ENCODE data around the gene USP15. TPM values are rescaled to one million over a fixed set of nuclear protein-coding genes. Genes with fewer than 3 reads are reported as not detected.

Gene USP15
- total RNA-seq, 2 experiments from 2014 or later: 159 to 160 TPM

GRCh38 chr12:62400135-62400534, 139.9 kb downstream of the USP15 start:
- no peak for DNase-seq
- ChIA-PET POLR2A (no interaction called here), CTCF (no interaction called here)
- H3K4me1 Mint-ChIP-seq (ENCODE audit: low read depth): no peaks in the 10 kb centered on the region
- peaks cover 62% of the 10 kb centered on the region for H3K36me3 Mint-ChIP-seq (ENCODE audit: low read depth)
- ATAC-seq: no peak
- no peak overlapping the region for H3K27ac Mint-ChIP-seq
- no peaks in the 10 kb centered on the region for H3K9me3 Mint-ChIP-seq (ENCODE audit: insufficient read depth)
- H3K27me3 Mint-ChIP-seq (ENCODE audit: low read depth): no peaks in the 10 kb centered on the region
- no peak overlapping the region for H3K4me3 Mint-ChIP-seq

GRCh38 chr12:62401631-62402030, 141.4 kb downstream of the USP15 start:
- Mint-ChIP-seq H3K4me3 (no peak overlapping the region), H3K27me3 (ENCODE audit: low read depth) (no peaks in the 10 kb centered on the region), H3K36me3 (ENCODE audit: low read depth) (peaks cover 58% of the 10 kb centered on the region), H3K27ac (no peak overlapping the region), H3K4me1 (ENCODE audit: low read depth) (no peaks in the 10 kb centered on the region), H3K9me3 (ENCODE audit: insufficient read depth) (no peaks in the 10 kb centered on the region)
- ChIA-PET CTCF (no interaction called here), POLR2A (no interaction called here)
- no peak for ATAC-seq
- no peak for DNase-seq

GRCh38 chr12:62403031-62403430, 142.8 kb downstream of the USP15 start:
- no peaks in the 10 kb centered on the region for H3K9me3 Mint-ChIP-seq (ENCODE audit: insufficient read depth)
- peaks cover 58% of the 10 kb centered on the region for H3K36me3 Mint-ChIP-seq (ENCODE audit: low read depth)
- no peaks in the 10 kb centered on the region for H3K4me1 Mint-ChIP-seq (ENCODE audit: low read depth)
- H3K27me3 Mint-ChIP-seq (ENCODE audit: low read depth): no peaks in the 10 kb centered on the region
- no peak for DNase-seq
- POLR2A ChIA-PET: no interaction called here
- H3K4me3 Mint-ChIP-seq: no peak overlapping the region
- no peak for ATAC-seq
- CTCF ChIA-PET: interaction anchor here (1.8 kb wide), 1 partner anchor 32 kb away, joined by 4 read pairs; no protein-coding TSS in a partner anchor
- H3K27ac Mint-ChIP-seq: no peak overlapping the region

- CTCF ChIA-PET: interaction anchor here (2.9 kb wide), 1 partner anchor 28 kb away, joined by 11 read pairs; no protein-coding TSS in a partner anchor
- H3K27me3 Mint-ChIP-seq (ENCODE audit: low read depth): no peaks in the 10 kb centered on the region
- ATAC-seq (no peak), DNase-seq (no peak)
- H3K27ac Mint-ChIP-seq: no peak overlapping the region
- no peak overlapping the region for H3K4me3 Mint-ChIP-seq
- POLR2A ChIA-PET: no interaction called here
- H3K36me3 Mint-ChIP-seq (ENCODE audit: low read depth): peaks cover 57% of the 10 kb centered on the region
- H3K9me3 Mint-ChIP-seq (ENCODE audit: insufficient read depth): no peaks in the 10 kb centered on the region
- H3K4me1 Mint-ChIP-seq (ENCODE audit: low read depth): no peaks in the 10 kb centered on the region
Observed at GRCh38 chr12:62407587-62407986, 147.4 kb downstream of the USP15 start.

DNA sequence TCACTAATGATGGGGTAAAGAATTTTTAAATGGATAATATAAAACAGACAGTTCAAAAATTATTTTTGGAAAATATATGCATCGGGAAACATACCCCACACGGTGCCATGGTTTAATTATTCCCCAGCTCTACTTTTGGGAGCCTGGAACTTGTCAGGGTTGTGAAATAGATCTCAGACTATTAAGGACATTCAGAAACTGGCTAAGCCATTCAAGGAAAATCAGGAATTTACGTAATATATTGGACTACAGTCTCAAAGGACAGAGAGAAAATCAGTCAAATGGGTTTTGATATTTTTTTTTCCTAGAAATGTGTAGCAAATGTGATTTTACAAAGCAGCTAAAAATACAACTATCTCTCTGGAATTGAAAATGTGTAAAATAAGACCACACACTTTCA, 148.9 kb downstream of the USP15 start:
- peaks cover 53% of the 10 kb centered on the region for H3K36me3 Mint-ChIP-seq (ENCODE audit: low read depth)
- no peaks in the 10 kb centered on the region for H3K9me3 Mint-ChIP-seq (ENCODE audit: insufficient read depth)
- H3K27ac Mint-ChIP-seq: no peak overlapping the region
- no peak for DNase-seq
- H3K4me1 Mint-ChIP-seq (ENCODE audit: low read depth): no peaks in the 10 kb centered on the region
- no peak overlapping the region for H3K4me3 Mint-ChIP-seq
- POLR2A ChIA-PET: no interaction called here
- ATAC-seq: no peak
- CTCF ChIA-PET: interaction anchor here (1.8 to 2.9 kb wide), 2 partner anchors 26 to 29 kb away, joined by 11 to 13 read pairs; no protein-coding TSS in a partner anchor
- no peaks in the 10 kb centered on the region for H3K27me3 Mint-ChIP-seq (ENCODE audit: low read depth)

DNA sequence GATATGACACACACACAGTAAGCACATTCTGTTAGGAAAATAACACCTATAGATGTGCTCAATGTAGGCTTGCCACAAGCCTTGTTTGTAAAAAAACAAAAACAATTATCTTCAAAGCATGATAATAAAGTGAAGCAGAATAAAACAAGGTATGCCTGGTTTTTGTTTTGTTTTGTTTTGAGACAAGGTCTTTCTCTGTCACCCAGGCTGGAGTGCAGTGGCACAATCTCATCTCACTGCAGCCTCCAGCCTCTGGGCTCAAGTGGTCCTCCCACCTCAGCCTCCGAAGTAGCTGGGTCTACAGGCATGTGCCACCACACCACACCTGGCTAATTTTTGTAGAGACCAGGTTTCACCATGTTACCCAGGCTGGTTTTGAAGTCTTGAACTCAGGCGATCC, 154.0 kb downstream of the USP15 start:
- DNase-seq (no peak), ATAC-seq (no peak)
- Mint-ChIP-seq H3K4me1 (ENCODE audit: low read depth) (peaks cover 9% of the 10 kb centered on the region), H3K27ac (no peak overlapping the region), H3K36me3 (ENCODE audit: low read depth) (peaks cover 29% of the 10 kb centered on the region), H3K9me3 (ENCODE audit: insufficient read depth) (peaks cover 6% of the 10 kb centered on the region), H3K27me3 (ENCODE audit: low read depth) (no peaks in the 10 kb centered on the region), H3K4me3 (no peak overlapping the region)
- ChIA-PET CTCF (no interaction called here), POLR2A (no interaction called here)

- Mint-ChIP-seq H3K9me3 (ENCODE audit: insufficient read depth) (peaks cover 13% of the 10 kb centered on the region), H3K4me1 (ENCODE audit: low read depth) (no peaks in the 10 kb centered on the region), H3K4me3 (no peak overlapping the region), H3K27me3 (ENCODE audit: low read depth) (peaks cover 14% of the 10 kb centered on the region), H3K27ac (no peak overlapping the region), H3K36me3 (ENCODE audit: low read depth) (peaks cover 5% of the 10 kb centered on the region)
- ChIA-PET CTCF (interaction anchor here (2.5 kb wide), 1 partner anchor 9 kb away, joined by 7 read pairs; no protein-coding TSS in a partner anchor), POLR2A (no interaction called here)
- DNase-seq (no peak), ATAC-seq (no peak)
Observed at GRCh38 chr12:62426089-62426488, 165.9 kb downstream of the USP15 start.

DNA sequence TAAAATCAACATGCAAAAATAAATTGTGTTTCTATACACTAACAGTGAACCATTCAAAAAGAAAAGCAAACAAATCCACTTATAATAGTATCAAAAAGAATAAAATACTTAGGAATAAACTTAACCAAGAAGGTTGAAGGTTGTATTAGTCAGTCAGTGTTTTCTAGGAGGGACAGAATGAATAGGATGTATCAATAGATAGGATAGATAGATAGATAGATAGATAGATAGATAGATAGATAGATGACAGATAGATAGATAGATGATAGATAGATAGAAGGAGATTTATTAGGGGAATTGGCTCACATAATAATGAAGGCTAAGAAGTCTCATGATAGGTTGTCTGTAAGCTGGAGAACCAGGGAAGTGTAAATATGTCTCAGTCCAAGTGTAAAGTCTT, 169.3 kb downstream of the USP15 start:
- ATAC-seq (no peak), DNase-seq (no peak)
- H3K27me3 Mint-ChIP-seq (ENCODE audit: low read depth): peaks cover 33% of the 10 kb centered on the region
- ChIA-PET POLR2A (no interaction called here), CTCF (no interaction called here)
- no peak overlapping the region for H3K27ac Mint-ChIP-seq
- no peak overlapping the region for H3K4me3 Mint-ChIP-seq
- peaks cover under 1% of the 10 kb centered on the region for H3K4me1 Mint-ChIP-seq (ENCODE audit: low read depth)
- H3K9me3 Mint-ChIP-seq (ENCODE audit: insufficient read depth): peaks cover 13% of the 10 kb centered on the region
- H3K36me3 Mint-ChIP-seq (ENCODE audit: low read depth): peaks cover 5% of the 10 kb centered on the region

DNA sequence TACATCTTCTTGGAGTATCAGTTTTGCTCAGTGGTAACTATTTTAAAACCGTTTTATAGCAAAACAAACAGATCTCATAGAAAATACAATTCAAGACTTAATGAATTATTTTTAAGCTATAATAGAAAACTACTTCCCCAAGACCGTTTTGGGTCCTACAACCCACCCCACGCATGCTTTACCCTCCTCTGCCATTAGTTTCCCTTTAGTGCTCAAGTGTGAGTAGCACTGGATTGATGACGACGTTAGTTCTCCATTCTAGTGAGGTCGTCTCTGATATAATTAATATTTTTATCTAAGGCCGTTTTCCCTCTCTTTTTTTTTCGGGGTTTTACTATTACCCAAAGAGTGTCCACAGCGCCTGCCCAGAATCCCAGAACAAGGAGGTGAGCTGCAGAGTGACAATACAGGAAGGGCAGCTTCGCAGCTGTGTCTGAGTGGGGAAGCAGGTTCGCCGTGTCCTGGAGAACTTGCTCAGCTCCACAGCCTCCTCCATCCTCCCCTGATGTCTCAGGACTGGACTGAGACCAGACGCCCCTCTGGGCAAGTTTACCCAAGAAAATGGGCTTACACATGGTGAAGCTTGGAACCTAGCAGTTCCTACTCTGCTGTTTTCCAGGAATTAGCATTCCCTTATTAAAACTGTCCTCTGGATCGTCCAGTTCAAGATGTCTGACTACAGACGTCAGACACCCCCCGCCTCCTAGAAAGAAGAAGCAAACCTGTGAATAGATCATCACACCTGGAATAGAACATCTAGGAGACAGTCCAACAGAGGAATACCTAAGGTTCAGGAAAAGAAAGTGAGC, 174.5 kb downstream of the USP15 start:
- CTCF ChIA-PET: interaction anchor here (0.7 to 5.3 kb wide), 20 partner anchors 9 to 362 kb away, joined by 3 to 106 read pairs (median 4); partner anchors contain the start of gene MON2
- Mint-ChIP-seq H3K4me3 (peak overlapping the region; percentile 78), H3K36me3 (ENCODE audit: low read depth) (no peaks in the 10 kb centered on the region), H3K27ac (no peak overlapping the region), H3K27me3 (ENCODE audit: low read depth) (peaks cover 49% of the 10 kb centered on the region), H3K4me1 (ENCODE audit: low read depth) (peaks cover 19% of the 10 kb centered on the region), H3K9me3 (ENCODE audit: insufficient read depth) (no peaks in the 10 kb centered on the region)
- POLR2A ChIA-PET: interaction anchor here (1.1 to 1.2 kb wide), 2 partner anchors 32 to 169 kb away, joined by 3 to 6 read pairs; partner anchors contain the start of gene MON2
- ATAC-seq: no peak
- DNase-seq: no peak

GRCh38 chr12:62435303-62436163, 175.3 kb downstream of the USP15 start:
- Mint-ChIP-seq H3K9me3 (ENCODE audit: insufficient read depth) (no peaks in the 10 kb centered on the region), H3K27me3 (ENCODE audit: low read depth) (peaks cover 42% of the 10 kb centered on the region), H3K4me1 (ENCODE audit: low read depth) (peaks cover 19% of the 10 kb centered on the region), H3K36me3 (ENCODE audit: low read depth) (no peaks in the 10 kb centered on the region), H3K4me3 (peak overlapping the region; percentile 78), H3K27ac (no peak overlapping the region)
- ATAC-seq (peak; percentile 84), DNase-seq (peak; percentile 54)
- POLR2A ChIA-PET: interaction anchor here (0.9 to 1.2 kb wide), 4 partner anchors 31 to 168 kb away, joined by 3 to 6 read pairs (median 3); partner anchors contain the start of gene MON2
- CTCF ChIA-PET: interaction anchor here (0.7 to 5.3 kb wide), 24 partner anchors 8 to 634 kb away, joined by 3 to 106 read pairs (median 4); partner anchors contain the start of gene MON2

DNA sequence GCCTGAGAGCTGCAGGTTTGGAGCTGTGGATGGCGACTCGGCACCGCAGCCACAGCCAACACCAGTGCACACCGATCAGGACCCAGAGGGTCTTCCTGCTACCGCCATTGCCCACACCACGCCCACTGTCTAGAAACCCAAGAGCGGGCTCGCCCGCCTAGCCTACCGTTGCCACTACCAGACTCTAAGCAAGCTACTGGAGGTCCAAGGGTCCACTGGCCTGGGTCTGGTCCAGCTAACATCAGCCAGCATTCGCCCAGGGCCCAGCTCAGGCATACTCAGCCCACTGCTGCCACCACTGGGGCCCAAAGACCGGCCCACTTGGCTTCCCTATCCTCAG, 175.9 kb downstream of the USP15 start:
- Mint-ChIP-seq H3K4me1 (ENCODE audit: low read depth) (peaks cover 19% of the 10 kb centered on the region), H3K36me3 (ENCODE audit: low read depth) (no peaks in the 10 kb centered on the region), H3K27ac (no peak overlapping the region), H3K27me3 (ENCODE audit: low read depth) (peaks cover 36% of the 10 kb centered on the region), H3K9me3 (ENCODE audit: insufficient read depth) (no peaks in the 10 kb centered on the region), H3K4me3 (peak overlapping the region; percentile 78)
- ChIA-PET CTCF (interaction anchor here (0.9 to 5.3 kb wide), 18 partner anchors 11 to 633 kb away, joined by 3 to 106 read pairs (median 5); partner anchors contain the start of gene MON2), POLR2A (interaction anchor here (0.9 to 1.2 kb wide), 2 partner anchors 31 to 167 kb away, joined by 3 read pairs; no protein-coding TSS in a partner anchor)
- no peak for ATAC-seq
- no peak for DNase-seq
